ENCODE data around the gene NR5A2.

NR5A2 gene

DNA sequence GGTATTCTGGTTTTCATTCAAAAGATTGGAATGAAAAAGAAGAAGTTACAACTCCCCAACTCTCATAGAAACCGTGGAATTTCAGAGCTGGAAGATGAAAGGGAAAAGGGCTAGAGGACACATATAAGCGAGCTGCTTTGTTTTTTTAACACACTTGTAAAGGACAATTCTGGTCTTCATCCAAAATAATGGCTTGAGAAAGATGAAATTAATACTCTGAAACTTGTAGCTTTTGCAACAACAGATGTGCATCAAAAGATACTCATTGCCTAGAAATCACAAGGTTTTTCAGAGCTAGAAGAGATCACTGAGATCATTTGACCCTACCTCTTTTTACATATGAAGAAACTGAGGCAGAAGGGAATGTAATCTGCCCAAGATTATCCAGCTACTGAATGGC is 25.6 kb downstream of the NR5A2 start (continued):
- no peak for TF ChIP-seq ZNF18 (tag by site-specific recombination; IDR thresholded peaks at IDR 0.05)
- TF ChIP-seq ZBTB11 (tag by site-specific recombination; conservative IDR thresholded peaks at IDR 0.05; ENCODE audit: low read depth): no peak
- no peak for TF ChIP-seq ZNF133 (tag by site-specific recombination; IDR thresholded peaks at IDR 0.05)
- TF ChIP-seq ZBTB7A (tag by site-specific recombination; IDR thresholded peaks at IDR 0.05; ENCODE audit: low read depth): no peak
- TF ChIP-seq SP3 (tag by site-specific recombination; IDR thresholded peaks at IDR 0.05): no peak
- no peak for TF ChIP-seq ZFP37 (tag by site-specific recombination; IDR thresholded peaks at IDR 0.05)
- TF ChIP-seq ZNF514 (tag by site-specific recombination; IDR thresholded peaks at IDR 0.05): no peak
- TF ChIP-seq ZNF155 (tag by site-specific recombination; IDR thresholded peaks at IDR 0.05): no peak
- no peak for TF ChIP-seq ZNF341 (tag by site-specific recombination; IDR thresholded peaks at IDR 0.05; ENCODE audit: low read depth)
- no peak for TF ChIP-seq ZNF624 (tag by site-specific recombination; IDR thresholded peaks at IDR 0.05)

DNA sequence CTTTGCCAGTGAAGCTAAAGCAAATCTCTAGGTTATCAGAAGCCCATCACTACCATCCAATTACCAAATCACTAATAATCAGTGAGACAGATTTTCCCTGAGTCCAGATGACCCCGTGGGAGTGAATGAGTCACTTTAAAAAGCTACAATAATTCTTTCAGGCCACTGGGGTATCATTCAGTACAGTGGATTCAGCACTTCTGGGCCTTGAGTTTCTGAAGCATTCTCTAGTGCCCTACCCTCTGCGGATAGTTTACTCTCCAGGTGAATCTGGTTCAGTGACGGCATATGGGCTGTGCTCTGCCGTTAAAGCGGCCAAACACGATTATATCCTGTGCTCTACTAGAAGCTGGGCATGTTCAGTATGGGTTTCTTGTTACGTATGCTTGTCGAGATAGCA is 26.1 kb downstream of the NR5A2 start:
- no peak for TF ChIP-seq ZBTB7A (tag by site-specific recombination; IDR thresholded peaks at IDR 0.05; ENCODE audit: low read depth)
- TF ChIP-seq ZFHX2 (tag by site-specific recombination; conservative IDR thresholded peaks at IDR 0.05): peak; percentile 32; the same call in 1 of the 2 replicates
- CTCF ChIA-PET: interaction anchor here (0.6 to 0.9 kb wide), 2 partner anchors 276 to 370 kb away, joined by 3 to 4 read pairs; no protein-coding TSS in a partner anchor
- no peak overlapping the region for H3K4me3 ChIP-seq (ENCODE audit: low read depth, low read length)
- no peaks in the 10 kb centered on the region for H3K4me1 ChIP-seq (ENCODE audit: control insufficient read depth, insufficient read depth, low read length)
- POLR2A ChIA-PET: no interaction called here
- H3K9me3 ChIP-seq (ENCODE audit: control insufficient read depth, insufficient read depth, low read depth, low read length): no peaks in the 10 kb centered on the region
- no peak overlapping the region for H3K27ac ChIP-seq (ENCODE audit: extremely low read depth, low read depth, low read length)
- no peaks in the 10 kb centered on the region for H3K36me3 ChIP-seq (ENCODE audit: control insufficient read depth in 2 of 2, insufficient read depth in 1 of 2, low read length in 2 of 2)

DNA sequence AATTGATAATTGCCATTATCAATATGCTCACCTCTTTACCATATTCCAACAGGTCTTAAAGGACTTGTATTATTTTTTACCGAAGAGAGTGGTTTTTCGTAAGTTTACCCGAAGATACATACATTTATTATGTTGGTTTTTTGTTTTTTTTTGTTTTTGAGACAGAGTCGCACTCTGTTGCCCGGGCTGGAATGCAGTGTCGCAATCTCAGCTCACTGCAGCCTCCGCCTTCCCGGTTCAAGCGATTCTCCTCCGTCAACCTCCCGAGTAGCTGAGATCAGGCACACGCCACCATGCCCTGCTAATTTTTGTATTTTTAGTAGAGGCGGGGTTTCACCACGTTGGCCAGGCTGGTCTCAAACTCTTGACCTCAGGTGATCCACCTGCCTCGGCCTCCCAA is 30.8 kb downstream of the NR5A2 start:
- Histone ChIP-seq H3K4me1 (ENCODE audit: control insufficient read depth, insufficient read depth, low read length) (no peaks in the 10 kb centered on the region), H3K9me3 (ENCODE audit: control insufficient read depth, insufficient read depth, low read depth, low read length) (no peaks in the 10 kb centered on the region), H3K4me3 (ENCODE audit: low read depth, low read length) (no peak overlapping the region), H3K27ac (ENCODE audit: extremely low read depth, low read depth, low read length) (no peak overlapping the region), H3K36me3 (ENCODE audit: control insufficient read depth in 2 of 2, insufficient read depth in 1 of 2, low read length in 2 of 2) (no peaks in the 10 kb centered on the region)
- TF ChIP-seq ZFP69B (tag by site-specific recombination; IDR thresholded peaks at IDR 0.05) (no peak), WT1 (tag by site-specific recombination; IDR thresholded peaks at IDR 0.05) (no peak), YY2 (tag by site-specific recombination; IDR thresholded peaks at IDR 0.05) (no peak), ZNF214 (tag by site-specific recombination; IDR thresholded peaks at IDR 0.05; ENCODE audit: borderline replicate concordance) (no peak), GLIS2 (tag by site-specific recombination; IDR thresholded peaks at IDR 0.05) (no peak)
- TF ChIP-seq, protein P1, sequence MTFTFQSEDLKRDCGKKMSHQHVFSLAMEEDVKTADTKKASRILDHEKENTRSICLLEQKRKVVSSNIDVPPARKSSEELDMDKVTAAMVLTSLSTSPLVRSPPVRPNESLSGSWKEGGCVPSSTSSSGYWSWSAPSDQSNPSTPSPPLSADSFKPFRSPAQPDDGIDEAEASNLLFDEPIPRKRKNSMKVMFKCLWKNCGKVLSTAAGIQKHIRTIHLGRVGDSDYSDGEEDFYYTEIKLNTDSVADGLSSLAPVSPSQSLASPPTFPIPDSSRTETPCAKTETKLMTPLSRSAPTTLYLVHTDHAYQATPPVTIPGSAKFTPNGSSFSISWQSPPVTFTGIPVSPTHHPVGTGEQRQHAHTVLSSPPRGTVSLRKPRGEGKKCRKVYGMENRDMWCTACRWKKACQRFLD (tag by site-specific recombination; IDR thresholded peaks at IDR 0.05): no peak
- TF ChIP-seq, protein P2, sequence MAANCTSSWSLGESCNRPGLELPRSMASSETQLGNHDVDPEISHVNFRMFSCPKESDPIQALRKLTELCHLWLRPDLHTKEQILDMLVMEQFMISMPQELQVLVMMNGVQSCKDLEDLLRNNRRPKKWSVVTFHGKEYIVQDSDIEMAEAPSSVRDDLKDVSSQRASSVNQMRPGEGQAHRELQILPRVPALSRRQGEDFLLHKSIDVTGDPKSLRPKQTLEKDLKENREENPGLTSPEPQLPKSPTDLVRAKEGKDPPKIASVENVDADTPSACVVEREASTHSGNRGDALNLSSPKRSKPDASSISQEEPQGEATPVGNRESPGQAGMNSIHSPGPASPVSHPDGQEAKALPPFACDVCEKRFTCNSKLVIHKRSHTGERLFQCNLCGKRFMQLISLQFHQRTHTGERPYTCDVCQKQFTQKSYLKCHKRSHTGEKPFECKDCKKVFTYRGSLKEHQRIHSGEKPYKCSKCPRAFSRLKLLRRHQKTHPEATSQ (tag by site-specific recombination; IDR thresholded peaks at IDR 0.05): no peak
- ChIA-PET CTCF (no interaction called here), POLR2A (no interaction called here)

All from HEK293 (cell line).